Natural killer cell (primary cell): ENCODE measurements around the gene LUZP1. TPM values are rescaled to one million over a fixed set of nuclear protein-coding genes. Genes with fewer than 3 reads are reported as not detected.

Experiments
- ATAC-seq, 3 donors: fragments of 150-1000 bp in 2 of 3; fragments of 200-7000 bp in 1 of 3; cut with Tn5 transposase; 1 replicate in 1 of 3; 2 replicates in 2 of 3; pipeline ENCODE4 v1.10.0; 2021; ENCODE audit warnings: mild to moderate bottlenecking in 2 of 3, moderate library complexity in 2 of 3
- DNase-seq, 2 donors: peaks; one replicate each; pipeline versions ENCODE4 v3.0.0 to v3.0.0-alpha.2; 2013 to 2021; ENCODE audit warnings: mixed read lengths in 1 of 2
- H3K27ac ChIP-seq: one replicate; pipeline ENCODE4 v1.5.1; 2013; ENCODE audit warnings: mild to moderate bottlenecking, low read length
- H3K27me3 ChIP-seq: one replicate; pipeline ENCODE4 v1.6.1; 2013; ENCODE audit warnings: low read length; ENCODE audit not compliant: control insufficient read depth, insufficient read depth
- H3K36me3 ChIP-seq: one replicate; pipeline ENCODE4 v1.6.1; 2013; ENCODE audit warnings: low read length; ENCODE audit not compliant: control insufficient read depth, insufficient read depth
- H3K4me1 ChIP-seq: one replicate; pipeline ENCODE4 v1.6.1; 2013; ENCODE audit warnings: low read length; ENCODE audit not compliant: control insufficient read depth, insufficient read depth
- H3K4me3 ChIP-seq: one replicate; pipeline ENCODE4 v1.5.1; 2013; ENCODE audit warnings: low read length
- H3K9me3 ChIP-seq: one replicate; pipeline ENCODE4 v1.6.1; 2013; ENCODE audit warnings: low read length; ENCODE audit not compliant: control insufficient read depth, insufficient read depth
- H3K27ac Mint-ChIP-seq, 2 donors: one replicate each; pipeline ENCODE4 v1.8.0; 2022; ENCODE audit warnings: mild to moderate bottlenecking in 2 of 2, mixed read lengths in 2 of 2, moderate library complexity in 1 of 2
- H3K27me3 Mint-ChIP-seq, 2 donors: one replicate each; pipeline ENCODE4 v1.8.0; 2022; ENCODE audit warnings: low read depth in 2 of 2, mixed read lengths in 2 of 2
- H3K36me3 Mint-ChIP-seq: one replicate; pipeline ENCODE4 v1.8.0; 2022; ENCODE audit warnings: mixed read lengths
- H3K4me1 Mint-ChIP-seq, 2 donors: one replicate each; pipeline ENCODE4 v1.8.0; 2022; ENCODE audit warnings: mixed read lengths in 2 of 2
- H3K4me3 Mint-ChIP-seq: one replicate; pipeline ENCODE4 v1.8.0; 2022; ENCODE audit warnings: mild to moderate bottlenecking, moderate library complexity, mixed read lengths
- H3K9me3 Mint-ChIP-seq, 2 donors: one replicate each; pipeline ENCODE4 v1.8.0; 2022; ENCODE audit warnings: mixed read lengths in 2 of 2
- CTCF ChIP-seq: fragments of 200-600 bp; IDR thresholded peaks from one replicate; pipeline ENCODE4 v1.8.0; 2022; ENCODE audit warnings: antibody characterized with exemption
- WGBS: methylation state at CpG from one replicate; pipeline ENCODE4 v1.1.7; 2013; ENCODE audit warnings: missing lambda C conversion rate; ENCODE audit not compliant: insufficient coverage; 5-methylcytosine and 5-hydroxymethylcytosine counted together
- intact Hi-C: fragments of 100-400 bp; cut with micrococcal nuclease; formaldehyde crosslinking; loops from one replicate; pipeline ENCODE4 v1.14.2; 2022
- total RNA-seq, 4 donors: library from RNA; stranded (reverse); fragments of 120-200 nt in 1 of 4; gene quantifications; one replicate each; pipeline versions ENCODE4 v1.2.3 to v1.2.4, GENCODE V29; 2013 to 2022

LUZP1 gene
- total RNA-seq, 3 donors from 2014 or later (not counting 1 experiment from before 2014, with no cell fraction given) = 37.0 to 49.4 (median 39.6) TPM

GRCh38 chr1:23177438-23178380 is 9.1 kb upstream of the LUZP1 start:
- Mint-ChIP-seq H3K4me1 (peaks cover 9 to 23% of the 10 kb centered on the region in 2 donors), H3K36me3 (no peaks in the 10 kb centered on the region), H3K4me3 (peak overlapping the region; percentile 84), H3K27ac (peak overlapping the region in 1 of 2 donors; percentile 70), H3K9me3 (peaks cover 0 to 2% of the 10 kb centered on the region in 2 donors), H3K27me3 (no peaks in the 10 kb centered on the region)
- Histone ChIP-seq H3K36me3 (no peaks in the 10 kb centered on the region), H3K9me3 (no peaks in the 10 kb centered on the region), H3K4me1 (peaks cover 11% of the 10 kb centered on the region), H3K27me3 (no peaks in the 10 kb centered on the region), H3K4me3 (peak overlapping the region; percentile 44), H3K27ac (peak overlapping the region; percentile 5)
- ATAC-seq (peak; percentile 65 to 93 (median 82)), DNase-seq (peak; percentile 62 to 66)
- intact Hi-C loops = no loop called here
- 3% methylated on average over 62 of the region's 62 CpGs for WGBS
- no peak for TF ChIP-seq CTCF

- no peak for DNase-seq
- ATAC-seq = no peak
- Mint-ChIP-seq H3K9me3 (peaks cover 0 to 2% of the 10 kb centered on the region in 2 donors), H3K27me3 (no peaks in the 10 kb centered on the region), H3K4me3 (peak overlapping the region; percentile 73), H3K4me1 (peaks cover 9 to 23% of the 10 kb centered on the region in 2 donors), H3K36me3 (no peaks in the 10 kb centered on the region), H3K27ac (peak overlapping the region in 1 of 2 donors; percentile 70)
- Histone ChIP-seq H3K9me3 (no peaks in the 10 kb centered on the region), H3K27me3 (no peaks in the 10 kb centered on the region), H3K4me1 (peaks cover 11% of the 10 kb centered on the region), H3K4me3 (peak overlapping the region; percentile 44), H3K36me3 (no peaks in the 10 kb centered on the region), H3K27ac (no peak overlapping the region)
- WGBS = 41% methylated on average over 10 of the region's 10 CpGs
- TF ChIP-seq CTCF = no peak
- intact Hi-C loops = no loop called here
These were observed 8.4 kb upstream of the LUZP1 start for GRCh38 chr1:23177031-23177430.

GRCh38 chr1:23174426-23175110 is 5.9 kb upstream of the LUZP1 start:
- Histone ChIP-seq H3K4me3 (no peak overlapping the region), H3K4me1 (peaks cover 13% of the 10 kb centered on the region), H3K36me3 (no peaks in the 10 kb centered on the region), H3K27ac (no peak overlapping the region), H3K27me3 (no peaks in the 10 kb centered on the region), H3K9me3 (no peaks in the 10 kb centered on the region)
- Mint-ChIP-seq H3K27me3 (no peaks in the 10 kb centered on the region), H3K4me1 (peaks cover 16 to 29% of the 10 kb centered on the region in 2 donors), H3K27ac (no peak overlapping the region), H3K9me3 (peaks cover 0 to 2% of the 10 kb centered on the region in 2 donors), H3K36me3 (no peaks in the 10 kb centered on the region), H3K4me3 (no peak overlapping the region)
- 64% methylated on average over 1 of the region's 1 CpG for whole genome bisulfite sequencing
- TF ChIP-seq CTCF = no peak
- intact Hi-C loops = no loop called here
- no peak for DNase-seq
- ATAC-seq = no peak
